CD4-positive, alpha-beta memory T cell (primary cell): ENCODE results near the gene TBL3. TPM values are rescaled to one million over a fixed set of nuclear protein-coding genes. Genes with fewer than 3 reads are reported as not detected.

Experiments
- CTCF ChIA-PET: fragments of 350-600 bp; sonication (Branson Sonifier 250); formaldehyde crosslinking; loops from one replicate; lab custom pipeline; 2021; ENCODE audit warnings: inconsistent platforms; ENCODE audit not compliant: partially characterized antibody; lab: Charles Lee
- POLR2A ChIA-PET: fragments of 350-600 bp; sonication (Branson Sonifier 250); formaldehyde crosslinking; loops from one replicate; lab custom pipeline; 2021; ENCODE audit not compliant: partially characterized antibody; lab: Charles Lee
- DNase-seq, 5 donors: peaks; one replicate each; pipeline versions ENCODE4 v3.0.0 to v3.0.0-alpha.2; 2020 to 2022; ENCODE audit warnings: mixed read lengths in 1 of 5
- H3K27ac ChIP-seq: one replicate; pipeline ENCODE4 v1.7.0; 2013; ENCODE audit warnings: low read depth, low read length
- H3K27me3 ChIP-seq: 2 replicates; pipeline ENCODE4 v1.7.0; 2013; ENCODE audit warnings: mild to moderate bottlenecking, low read length, moderate library complexity; ENCODE audit not compliant: insufficient read depth
- H3K36me3 ChIP-seq: 2 replicates; pipeline ENCODE4 v1.7.0; 2013; ENCODE audit warnings: mild to moderate bottlenecking, low read length, moderate library complexity; ENCODE audit not compliant: insufficient read depth
- H3K4me1 ChIP-seq: 2 replicates; pipeline ENCODE4 v1.7.0; 2013; ENCODE audit warnings: mild to moderate bottlenecking, low read length, moderate library complexity; ENCODE audit not compliant: insufficient read depth
- H3K4me3 ChIP-seq, 2 donors: one replicate each; pipeline ENCODE4 v1.7.0; 2013; ENCODE audit warnings: low read length in 2 of 2, mild to moderate bottlenecking in 1 of 2
- H3K9me3 ChIP-seq, 2 donors: one replicate each; pipeline ENCODE4 v1.7.0; 2013; ENCODE audit warnings: low read length in 2 of 2, control low read depth in 1 of 2; ENCODE audit not compliant: control insufficient read depth in 1 of 2
- H3K27ac Mint-ChIP-seq, 7 donors: one replicate each; pipeline ENCODE4 v1.8.0; 2020 to 2021; ENCODE audit warnings: mixed read lengths in 7 of 7, mild to moderate bottlenecking in 6 of 7, inconsistent platforms in 3 of 7, moderate library complexity in 3 of 7
- H3K27me3 Mint-ChIP-seq, 2 donors: one replicate each; pipeline ENCODE4 v1.8.0; 2020 to 2021; ENCODE audit warnings: mixed read lengths in 2 of 2
- H3K36me3 Mint-ChIP-seq, 2 donors: one replicate each; pipeline ENCODE4 v1.8.0; 2020 to 2021; ENCODE audit warnings: mixed read lengths in 2 of 2, inconsistent platforms in 1 of 2, mild to moderate bottlenecking in 1 of 2
- H3K4me1 Mint-ChIP-seq, 4 donors: one replicate each; pipeline ENCODE4 v1.8.0; 2020 to 2021; ENCODE audit warnings: mixed read lengths in 4 of 4, mild to moderate bottlenecking in 1 of 4
- H3K4me3 Mint-ChIP-seq, 8 donors: one replicate each; pipeline ENCODE4 v1.8.0; 2020 to 2021; ENCODE audit warnings: mixed read lengths in 8 of 8, mild to moderate bottlenecking in 7 of 8, moderate library complexity in 6 of 8, inconsistent platforms in 3 of 8
- H3K9me3 Mint-ChIP-seq, 8 donors: one replicate each; pipeline ENCODE4 v1.8.0; 2020 to 2021; ENCODE audit warnings: mixed read lengths in 8 of 8, mild to moderate bottlenecking in 5 of 8, inconsistent platforms in 3 of 8, moderate library complexity in 1 of 8
- intact Hi-C: fragments of 100-400 bp; cut with micrococcal nuclease; formaldehyde crosslinking; loops from one replicate; pipeline ENCODE4 v1.15.1; 2023
- polyA plus RNA-seq, 2 donors: library from polyadenylated mRNA; unstranded; fragments of 300-500 nt; fragmentation: Illumina TruSeq; gene quantifications; one replicate each; pipeline ENCODE4 v1.2.3, GENCODE V29; 2021
- total RNA-seq, 2 experiments: library from RNA; stranded (reverse); gene quantifications; one replicate each; pipeline ENCODE4 v1.2.3, GENCODE V29; 2021

Gene TBL3
- total and polyA plus RNA-seq, 4 experiments from 2014 or later: 33.2 to 47.6 (median 39.5) TPM

DNA sequence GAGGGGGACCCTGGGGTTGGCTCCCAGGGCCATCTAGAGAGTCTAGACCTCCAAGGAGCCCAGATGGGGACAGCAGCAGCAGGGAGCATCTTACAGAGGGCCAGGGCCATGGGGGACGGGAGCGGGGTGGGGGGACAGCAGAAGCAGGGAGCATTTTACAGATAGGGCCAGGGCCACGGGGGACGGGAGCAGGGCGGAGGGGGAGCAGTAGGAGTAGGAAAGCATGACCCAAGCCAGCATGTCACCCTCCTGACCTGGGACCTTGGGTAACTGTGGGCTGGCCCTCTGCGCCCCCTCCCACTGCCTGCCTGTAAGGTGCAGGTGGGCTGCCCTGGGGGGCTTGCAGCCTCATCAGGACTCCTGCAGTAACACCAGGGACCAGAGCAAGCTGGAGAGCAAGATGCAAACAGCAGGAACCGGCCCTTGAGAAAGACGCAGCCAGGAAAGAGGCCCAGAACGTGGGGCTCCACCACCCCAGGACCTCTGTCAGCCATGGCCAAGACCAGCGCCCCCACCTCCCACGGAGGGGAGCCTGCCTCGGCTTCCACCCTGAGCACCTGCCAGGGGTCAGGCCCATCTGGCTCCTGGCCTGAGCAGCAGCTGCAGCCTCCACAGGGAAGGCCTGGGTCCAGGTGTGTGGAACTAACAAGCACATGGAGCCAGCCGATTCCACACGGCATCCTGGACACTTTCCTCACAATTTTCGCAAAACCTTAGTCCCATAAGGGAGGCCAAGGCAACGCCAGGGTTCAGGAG, 35.4 kb downstream of the TBL3 start:
- POLR2A ChIA-PET: interaction anchor here (0.6 to 3.0 kb wide), 6 partner anchors 16 to 180 kb away, joined by 3 to 29 read pairs (median 11); partner anchors contain the start of genes FAHD1, HAGH, RPS2 and SYNGR3

DNA sequence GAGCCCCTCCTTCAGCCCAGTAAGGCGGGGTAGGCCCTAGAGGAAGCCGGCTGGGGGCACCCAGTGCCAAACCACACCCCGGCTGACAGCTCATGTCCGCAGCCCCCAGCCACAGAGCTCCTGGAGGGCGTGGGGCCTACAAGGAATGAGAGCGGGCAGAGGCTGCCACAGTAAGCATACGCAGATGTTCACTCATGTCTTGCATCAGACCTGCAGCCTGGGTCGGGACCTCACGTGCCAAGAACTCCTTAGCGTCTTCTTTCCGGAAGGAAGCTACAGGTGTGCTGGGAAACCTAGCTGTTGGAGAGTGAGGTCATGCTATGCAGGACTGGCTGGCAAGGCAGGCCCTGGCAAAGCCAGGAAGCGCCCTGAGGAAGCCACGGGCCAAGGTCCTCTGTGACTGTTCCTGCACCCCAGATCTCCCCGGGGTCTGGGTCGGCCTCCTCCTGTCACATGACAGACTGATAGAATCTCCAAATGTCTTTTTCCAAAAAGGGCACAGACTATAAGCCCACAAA, 36.2 kb downstream of the TBL3 start:
- ChIA-PET CTCF (interaction anchor here (1.7 to 2.0 kb wide), 2 partner anchors 14 to 132 kb away, joined by 6 to 11 read pairs; no protein-coding TSS in a partner anchor), POLR2A (interaction anchor here (0.6 to 3.0 kb wide), 8 partner anchors 12 to 181 kb away, joined by 3 to 29 read pairs (median 7); partner anchors contain the start of genes FAHD1, HAGH, RPS2 and SYNGR3)
- H3K4me1 Mint-ChIP-seq: peaks cover 23 to 53% (median 34%) of the 10 kb centered on the region in 4 donors
- H3K27ac Mint-ChIP-seq: peak overlapping the region; percentile 84 to 93 (median 90)
- peaks cover 0 to 7% of the 10 kb centered on the region in 2 donors for H3K36me3 Mint-ChIP-seq
- H3K9me3 Mint-ChIP-seq: no peaks in the 10 kb centered on the region
- Histone ChIP-seq H3K4me1 (peaks cover 51% of the 10 kb centered on the region), H3K27ac (peak overlapping the region; percentile 89), H3K27me3 (no peaks in the 10 kb centered on the region), H3K9me3 (no peaks in the 10 kb centered on the region), H3K4me3 (peak overlapping the region; percentile 61 to 72), H3K36me3 (peaks cover 5% of the 10 kb centered on the region)
- peak overlapping the region; percentile 79 to 90 (median 85) for H3K4me3 Mint-ChIP-seq
- intact Hi-C loops: loop anchor here (5.0 kb wide), 1 partner anchor 39 kb away; the partner anchor contains the start of genes NTHL1 and TSC2
- DNase-seq: peak in 1 of 5 donors; percentile 58
- no peaks in the 10 kb centered on the region for H3K27me3 Mint-ChIP-seq

More for the DNA sequence above, 35.4 kb downstream of the TBL3 start:
- Mint-ChIP-seq H3K36me3 (peaks cover 0 to 10% of the 10 kb centered on the region in 2 donors), H3K9me3 (no peaks in the 10 kb centered on the region), H3K4me1 (peaks cover 23 to 53% (median 34%) of the 10 kb centered on the region in 4 donors), H3K27me3 (no peaks in the 10 kb centered on the region), H3K27ac (peak overlapping the region in 6 of 7 donors; percentile 84 to 93 (median 90)), H3K4me3 (peak overlapping the region; percentile 70 to 90 (median 85))
- CTCF ChIA-PET: interaction anchor here (1.7 to 2.0 kb wide), 2 partner anchors 15 to 133 kb away, joined by 6 to 11 read pairs; no protein-coding TSS in a partner anchor
- no peak for DNase-seq
- Histone ChIP-seq H3K4me3 (no peak overlapping the region), H3K27me3 (no peaks in the 10 kb centered on the region), H3K36me3 (peaks cover 14% of the 10 kb centered on the region), H3K9me3 (no peaks in the 10 kb centered on the region), H3K4me1 (peaks cover 51% of the 10 kb centered on the region), H3K27ac (peak overlapping the region; percentile 89)
- intact Hi-C loops: loop anchor here (5.0 kb wide), 1 partner anchor 40 kb away; the partner anchor contains the start of genes NTHL1 and TSC2

DNA sequence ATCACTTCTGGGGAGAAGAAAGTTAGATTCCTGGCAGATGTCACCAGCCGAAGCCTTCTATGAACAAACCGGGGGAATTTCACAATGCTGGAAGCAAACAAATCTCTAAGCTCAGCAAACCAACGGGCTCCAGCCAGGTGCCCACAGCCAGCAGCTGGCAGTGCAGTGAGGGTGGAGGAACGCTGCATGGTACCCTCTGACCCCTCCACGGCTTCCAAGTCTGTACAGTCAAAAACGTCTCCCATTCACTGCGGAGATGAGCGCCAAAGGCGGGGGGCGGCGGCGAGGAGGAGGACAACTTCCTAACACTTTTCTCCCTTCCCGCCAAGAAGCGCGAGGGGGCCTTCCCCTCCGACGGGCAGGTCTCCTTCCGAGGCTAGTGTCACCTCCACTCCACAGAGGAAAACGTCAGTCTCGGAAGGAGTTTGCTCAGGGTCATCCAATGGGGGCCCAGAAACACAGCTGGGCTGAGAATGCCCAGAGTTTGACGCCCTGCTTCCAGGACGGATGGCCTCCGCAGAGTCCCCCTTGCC, 36.8 kb downstream of the TBL3 start:
- Mint-ChIP-seq H3K27me3 (no peaks in the 10 kb centered on the region), H3K4me1 (peaks cover 23 to 51% (median 34%) of the 10 kb centered on the region in 4 donors)

DNA sequence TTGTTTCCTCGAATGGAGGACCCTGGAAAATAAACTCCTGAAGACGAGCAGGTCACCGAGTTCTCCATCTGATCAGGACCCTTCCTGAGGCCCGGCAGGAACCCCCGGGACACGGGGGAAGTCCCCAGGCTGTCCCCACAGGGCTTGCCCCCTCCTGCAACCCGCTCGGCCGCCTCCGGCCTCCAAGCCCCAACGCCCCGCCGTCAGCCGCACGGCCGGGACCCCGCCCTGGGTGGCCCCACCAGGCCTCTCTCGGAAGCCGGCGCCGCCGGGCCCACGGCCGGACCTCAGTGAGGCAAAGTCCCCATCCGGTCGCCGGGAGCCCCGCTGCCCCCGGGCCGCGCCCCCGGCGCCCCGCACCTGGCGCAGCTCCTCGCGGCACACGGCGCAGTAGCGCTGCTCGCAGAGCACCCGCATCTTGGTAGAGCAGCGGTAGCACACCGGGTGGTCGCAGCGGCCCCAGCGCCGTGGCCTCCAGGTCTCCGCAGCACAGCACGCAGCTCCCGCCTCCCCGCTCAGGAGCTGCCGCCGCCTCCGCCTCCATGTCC, 37.4 kb downstream of the TBL3 start:
- ChIA-PET POLR2A (interaction anchor here (0.6 to 3.0 kb wide), 12 partner anchors 18 to 465 kb away, joined by 3 to 29 read pairs (median 4); partner anchors contain the start of genes MSRB1, PKD1, RPS2 and SYNGR3), CTCF (interaction anchor here (1.7 to 2.0 kb wide), 2 partner anchors 13 to 131 kb away, joined by 6 to 11 read pairs; no protein-coding TSS in a partner anchor)
- H3K4me1 ChIP-seq: peaks cover 42% of the 10 kb centered on the region
- peak overlapping the region; percentile 61 to 72 for H3K4me3 ChIP-seq
- peaks cover 0 to 7% of the 10 kb centered on the region in 2 donors for H3K36me3 Mint-ChIP-seq
- H3K4me3 Mint-ChIP-seq: peak overlapping the region; percentile 79 to 90 (median 85)
- no peaks in the 10 kb centered on the region for H3K27me3 ChIP-seq
- H3K27me3 Mint-ChIP-seq: no peaks in the 10 kb centered on the region
- peaks cover 23 to 45% (median 34%) of the 10 kb centered on the region in 4 donors for H3K4me1 Mint-ChIP-seq
- intact Hi-C loops: loop anchor here (1.0 to 5.0 kb wide), 2 partner anchors 17 to 38 kb away; partner anchors contain the start of genes NTHL1 and TSC2
- no peaks in the 10 kb centered on the region for H3K9me3 ChIP-seq
- peak overlapping the region; percentile 89 for H3K27ac ChIP-seq
- H3K36me3 ChIP-seq: no peaks in the 10 kb centered on the region
- DNase-seq: peak in 1 of 5 donors; percentile 18
- H3K9me3 Mint-ChIP-seq: no peaks in the 10 kb centered on the region
- peak overlapping the region; percentile 83 to 93 (median 89) for H3K27ac Mint-ChIP-seq

More for the DNA sequence above, 36.8 kb downstream of the TBL3 start:
- intact Hi-C loops: loop anchor here (1.0 to 5.0 kb wide), 2 partner anchors 16 to 39 kb away; partner anchors contain the start of genes NTHL1 and TSC2
- DNase-seq: peak in 1 of 5 donors; percentile 24
- ChIA-PET CTCF (interaction anchor here (1.7 to 2.0 kb wide), 2 partner anchors 14 to 131 kb away, joined by 6 to 11 read pairs; no protein-coding TSS in a partner anchor), POLR2A (interaction anchor here (0.6 to 3.0 kb wide), 12 partner anchors 13 to 182 kb away, joined by 3 to 29 read pairs (median 4); partner anchors contain the start of genes FAHD1, HAGH, MSRB1 and PKD1)
- peaks cover 0 to 7% of the 10 kb centered on the region in 2 donors for H3K36me3 Mint-ChIP-seq
- H3K27me3 ChIP-seq: no peaks in the 10 kb centered on the region
- peaks cover 48% of the 10 kb centered on the region for H3K4me1 ChIP-seq
- H3K4me3 ChIP-seq: peak overlapping the region; percentile 61 to 72
- peak overlapping the region; percentile 89 for H3K27ac ChIP-seq
- no peaks in the 10 kb centered on the region for H3K36me3 ChIP-seq
- no peaks in the 10 kb centered on the region for H3K9me3 Mint-ChIP-seq
- peak overlapping the region; percentile 83 to 93 (median 89) for H3K27ac Mint-ChIP-seq
- H3K9me3 ChIP-seq: no peaks in the 10 kb centered on the region
- peak overlapping the region; percentile 79 to 90 (median 85) for H3K4me3 Mint-ChIP-seq

DNA sequence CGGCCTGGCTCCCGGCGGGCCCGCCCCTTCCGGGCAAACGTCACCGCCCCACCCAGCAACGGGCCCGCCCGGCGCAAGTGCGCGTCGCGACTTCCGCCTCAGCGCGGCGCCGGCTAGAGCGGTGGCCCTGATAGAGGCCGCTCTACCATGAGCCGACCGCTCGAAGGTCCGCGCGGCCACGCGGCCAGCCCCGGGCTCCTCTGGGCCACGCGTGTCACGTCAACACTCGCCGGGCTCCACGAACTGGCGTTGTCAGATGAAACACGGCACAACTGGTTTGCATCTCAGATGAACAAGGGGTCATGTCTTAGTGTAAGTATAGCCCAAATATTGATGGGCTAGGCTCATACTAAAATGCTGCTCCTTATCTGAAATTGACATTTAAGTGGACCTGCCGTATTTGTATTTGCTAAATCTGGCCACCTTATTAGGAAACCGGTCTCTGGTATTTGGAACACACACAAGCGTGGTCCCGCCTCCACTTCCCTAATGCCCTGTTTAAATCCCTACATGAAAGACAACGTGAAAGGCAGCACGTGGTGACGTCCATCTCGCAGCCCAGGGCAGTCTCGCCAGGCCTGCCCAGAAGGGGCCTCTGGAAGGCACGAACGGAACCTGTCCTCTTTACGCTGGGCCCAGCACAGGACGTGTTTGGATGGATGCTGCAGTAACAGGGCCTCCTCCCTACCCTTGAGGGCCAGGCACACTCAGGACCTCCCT, 38.1 kb downstream of the TBL3 start, which contains the start of gene ZNF598:
Gene ZNF598, minus strand, starts transcription at position 31 of the 720 bp plus-strand sequence.
- H3K4me1 ChIP-seq: peaks cover 39% of the 10 kb centered on the region
- ChIA-PET CTCF (no interaction called here), POLR2A (interaction anchor here (1.0 to 3.0 kb wide), 7 partner anchors 18 to 145 kb away, joined by 3 to 29 read pairs (median 5); partner anchors contain the start of genes MSRB1, PKD1, RPS2 and SYNGR3)
- H3K36me3 ChIP-seq: no peaks in the 10 kb centered on the region
- no peaks in the 10 kb centered on the region for H3K9me3 Mint-ChIP-seq
- peak within 1 kb of the TSS; percentile 93 for H3K27ac ChIP-seq
- no peaks in the 10 kb centered on the region for H3K27me3 ChIP-seq
- peak within 1 kb of the TSS; percentile 88 to 95 (median 92) for H3K4me3 Mint-ChIP-seq
- H3K27ac Mint-ChIP-seq: peak within 1 kb of the TSS; percentile 92 to 98 (median 98)
- peak within 1 kb of the TSS; percentile 62 to 91 for H3K4me3 ChIP-seq
- peaks cover 23 to 44% (median 33%) of the 10 kb centered on the region in 4 donors for H3K4me1 Mint-ChIP-seq
- peaks cover 0 to 6% of the 10 kb centered on the region in 2 donors for H3K36me3 Mint-ChIP-seq
- peak; percentile 76 to 82 (median 80) for DNase-seq
- no peaks in the 10 kb centered on the region for H3K27me3 Mint-ChIP-seq
- intact Hi-C loops: loop anchor here (1.0 to 5.0 kb wide), 2 partner anchors 18 to 37 kb away; partner anchors contain the start of genes NTHL1 and TSC2
- no peaks in the 10 kb centered on the region for H3K9me3 ChIP-seq
